NCI-H187 (cell line): ENCODE data around the gene TM7SF2.
"Not testable (repeated sequence)": the region's sequence is repeated elsewhere in the genome, so short reads cannot be mapped to it uniquely, and the experiment has no call there.

Experiments
- DNase-seq, 2 experiments: peaks; one replicate each; lab custom pipeline; 2025; lab: John Stamatoyannopoulos, UW

Gene TM7SF2

DNA sequence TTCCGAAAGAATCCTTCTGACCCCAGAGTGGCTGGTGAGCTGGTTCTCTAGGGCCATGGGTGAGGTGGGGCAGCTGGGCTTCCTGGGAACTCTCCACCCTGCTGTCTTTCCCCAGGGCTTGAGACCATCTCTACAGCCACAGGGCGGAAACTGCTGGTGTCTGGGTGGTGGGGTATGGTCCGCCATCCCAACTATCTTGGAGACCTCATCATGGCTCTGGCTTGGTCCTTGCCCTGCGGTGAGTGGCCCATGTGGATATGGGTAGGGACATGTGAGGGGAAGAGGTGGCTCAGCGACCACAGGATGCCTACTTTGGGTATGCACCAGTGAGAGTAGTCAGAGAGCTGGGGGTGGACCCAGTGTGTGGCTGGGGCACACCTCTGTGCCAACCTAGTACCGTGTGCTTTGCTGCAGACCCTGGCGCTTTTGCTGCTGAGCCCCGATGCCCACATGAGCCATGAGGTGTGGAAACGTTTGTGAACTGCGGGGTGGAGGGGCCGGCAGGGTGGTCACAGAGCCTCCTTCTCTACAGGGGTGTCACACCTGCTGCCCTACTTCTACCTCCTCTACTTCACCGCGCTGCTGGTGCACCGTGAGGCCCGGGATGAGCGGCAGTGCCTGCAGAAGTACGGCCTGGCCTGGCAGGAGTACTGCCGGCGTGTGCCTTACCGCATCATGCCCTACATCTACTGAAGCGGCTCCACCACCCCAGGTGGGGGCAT, 3.9 kb downstream of the TM7SF2 start:
- no peak for DNase-seq

DNA sequence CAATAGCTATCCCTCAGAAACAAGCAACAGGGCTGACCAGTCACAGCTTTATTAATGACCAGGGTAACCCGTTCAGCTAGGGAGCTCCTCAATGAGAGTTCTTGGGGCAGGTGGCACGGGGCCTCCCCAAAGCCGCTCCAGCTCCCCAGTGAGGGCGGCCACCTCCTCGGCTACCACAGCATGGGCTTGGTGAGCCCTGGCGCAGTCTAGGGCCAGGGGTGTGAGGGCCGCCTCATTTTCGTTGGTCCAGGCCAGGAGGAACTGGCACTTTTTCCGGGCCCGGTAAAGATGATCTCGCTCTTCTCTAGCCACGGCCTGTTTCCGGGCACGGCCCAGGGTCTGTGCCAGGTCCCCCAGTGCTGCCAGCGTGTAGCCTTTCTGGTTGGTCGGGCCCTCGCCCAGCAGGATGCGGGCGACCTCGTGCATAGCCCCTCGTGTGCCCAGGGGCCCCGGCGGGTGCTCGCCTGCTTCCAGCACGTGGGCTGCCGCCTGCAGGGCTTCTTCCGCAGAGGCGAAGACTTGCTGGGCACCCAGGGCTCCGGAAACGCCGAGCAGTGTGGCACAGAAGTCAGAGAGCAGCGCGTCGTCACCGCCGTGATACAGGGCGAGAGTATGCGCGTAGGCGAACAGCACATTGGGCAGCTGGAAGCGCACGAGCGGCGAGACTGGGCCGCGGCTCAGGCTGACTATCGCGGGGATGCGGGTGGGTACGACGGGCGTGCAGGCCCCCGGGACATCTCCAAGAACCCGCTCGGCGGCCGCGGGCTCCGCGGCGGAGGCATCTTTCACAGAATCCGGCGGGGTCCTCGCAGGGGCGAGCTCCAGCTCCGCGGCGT, 4.9 kb downstream of the TM7SF2 start:
- DNase-seq = no peak

DNA sequence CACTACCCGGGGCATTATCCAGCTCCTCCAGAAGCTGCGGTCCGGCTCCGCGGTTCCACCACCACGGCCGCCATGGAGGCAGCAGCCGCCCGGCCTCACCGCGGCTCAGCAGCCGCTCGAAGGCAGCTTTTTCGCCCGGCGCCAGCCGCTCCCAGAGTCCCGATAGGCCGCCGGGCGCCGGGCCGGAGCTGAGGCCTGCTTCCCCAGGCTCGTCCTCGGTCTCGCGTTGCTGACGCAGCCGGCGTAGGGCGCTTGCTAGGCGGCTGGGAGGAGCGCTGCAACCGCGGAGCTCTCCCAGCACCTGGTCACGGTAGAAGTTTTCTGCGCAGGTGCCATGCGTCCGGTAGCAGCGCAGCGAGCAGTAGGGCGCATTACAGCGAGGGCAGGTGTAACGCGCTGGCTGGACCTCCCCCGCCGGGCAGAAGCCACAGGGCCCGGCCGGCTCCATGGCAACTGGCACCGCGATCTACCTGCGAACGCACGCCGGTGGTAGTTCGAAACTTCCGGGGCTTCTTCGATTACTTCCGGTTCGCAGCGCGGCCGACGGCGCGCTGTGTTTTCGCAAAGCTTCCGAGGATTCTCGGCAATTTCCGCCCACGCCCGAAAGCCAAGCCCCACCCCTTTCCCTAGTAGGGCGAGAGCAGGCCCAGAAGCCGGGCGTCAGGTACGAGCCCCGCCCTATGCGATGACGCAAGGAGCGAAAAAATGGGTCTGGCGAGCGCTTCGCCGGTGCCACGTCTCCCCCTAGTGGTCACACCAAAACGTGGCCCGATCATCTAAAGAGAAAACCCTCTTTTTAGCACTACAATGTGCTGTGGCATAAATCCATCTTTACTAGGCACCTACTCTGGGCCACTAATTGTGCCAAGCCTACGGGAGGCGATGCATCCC, 5.8 kb downstream of the TM7SF2 start, which contains the start of gene ZNHIT2:
TSS of gene ZNHIT2 (minus strand) at position 496 of the 891 bp plus-strand sequence. CDS start at position 448, 48 bp downstream.
- peak; percentile 95 to 98 for DNase-seq

DNA sequence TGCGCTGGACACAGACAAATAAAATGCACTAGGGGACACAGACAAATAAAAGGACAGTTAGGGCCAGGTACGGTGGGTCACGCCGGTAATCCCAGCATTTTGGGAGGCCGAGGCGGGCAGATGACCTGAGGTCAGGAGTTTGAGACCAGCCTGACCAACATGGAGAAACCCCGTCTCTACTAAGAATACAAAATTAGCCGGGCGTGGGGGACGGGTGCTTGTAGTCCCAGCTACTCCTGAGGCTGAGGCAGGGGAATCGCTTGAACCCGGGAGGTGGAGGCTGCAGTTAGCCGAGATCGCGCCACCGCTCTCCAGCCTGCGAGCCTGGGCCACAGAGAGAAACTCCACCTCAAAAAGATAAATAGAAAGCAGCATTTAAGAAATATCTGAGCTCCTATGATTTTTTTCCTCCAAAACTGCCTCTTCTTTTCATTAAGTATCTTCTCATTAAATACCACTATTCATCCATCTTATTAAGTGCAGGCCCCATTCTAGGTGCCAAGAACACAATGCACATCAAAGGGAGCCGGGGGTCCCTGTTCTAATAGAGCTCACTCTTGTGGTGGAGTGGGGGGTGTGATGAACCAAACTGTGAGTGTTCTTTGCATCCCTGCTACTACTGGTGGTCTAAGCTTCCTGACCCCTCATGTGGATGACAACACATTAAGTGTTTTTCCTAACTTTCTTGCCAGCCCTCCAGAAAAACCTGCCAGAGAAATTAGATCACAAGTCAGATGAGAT, 6.6 kb downstream of the TM7SF2 start:
- no peak for DNase-seq

DNA sequence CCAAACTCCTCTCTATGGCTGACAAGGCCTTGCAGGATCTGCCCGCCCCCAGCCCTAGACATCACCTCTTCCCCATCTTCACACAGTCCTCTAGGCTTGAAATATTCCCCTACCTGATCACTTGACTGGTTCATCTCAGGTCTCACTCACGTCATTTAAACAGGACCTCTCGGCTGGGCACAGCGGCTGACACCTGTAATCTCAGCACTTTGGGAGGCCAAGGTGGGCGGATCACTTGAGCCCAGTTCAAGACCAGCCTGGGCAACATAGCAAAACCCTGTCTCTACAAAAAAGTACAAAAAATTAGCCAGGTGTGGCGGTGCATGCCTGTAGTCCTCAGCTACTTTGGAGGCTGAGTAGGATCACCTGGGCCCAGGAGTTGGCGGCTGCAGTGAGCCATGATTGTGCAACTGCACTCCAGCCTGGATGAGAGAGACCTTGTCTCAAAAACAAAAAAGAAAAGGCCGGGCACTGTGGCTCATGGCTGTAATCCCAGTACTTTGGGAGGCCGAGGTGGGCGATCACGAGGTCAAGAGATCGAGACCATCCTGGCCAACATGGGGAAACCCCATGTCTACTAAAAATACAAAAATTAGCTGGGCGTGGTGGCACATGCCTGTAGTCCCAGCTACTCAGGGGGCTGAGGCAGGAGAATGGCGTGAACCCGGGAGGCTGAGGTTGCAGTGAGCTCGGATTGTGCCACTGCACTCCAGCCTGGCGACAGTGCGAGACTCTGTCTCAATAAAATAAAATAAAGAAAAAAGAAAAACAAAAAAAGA, 7.4 kb downstream of the TM7SF2 start:
- not testable (repeated sequence) for DNase-seq

DNA sequence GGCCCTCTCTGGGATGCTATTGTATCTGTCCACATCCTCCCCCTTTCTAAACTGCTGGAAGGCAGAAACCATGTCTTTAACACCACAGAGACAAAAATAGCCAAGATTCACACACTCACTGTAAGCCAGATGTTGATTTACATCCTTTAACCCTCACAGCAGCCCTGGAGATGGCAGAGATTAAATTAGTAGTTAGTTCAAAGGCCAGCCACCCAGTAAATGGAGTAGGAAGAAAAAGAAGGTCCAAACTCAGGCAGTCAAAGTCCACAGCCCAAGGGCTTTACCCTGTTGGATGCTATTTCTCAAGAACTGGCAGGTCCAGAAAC, 8.0 kb downstream of the TM7SF2 start:
- no peak for DNase-seq

DNA sequence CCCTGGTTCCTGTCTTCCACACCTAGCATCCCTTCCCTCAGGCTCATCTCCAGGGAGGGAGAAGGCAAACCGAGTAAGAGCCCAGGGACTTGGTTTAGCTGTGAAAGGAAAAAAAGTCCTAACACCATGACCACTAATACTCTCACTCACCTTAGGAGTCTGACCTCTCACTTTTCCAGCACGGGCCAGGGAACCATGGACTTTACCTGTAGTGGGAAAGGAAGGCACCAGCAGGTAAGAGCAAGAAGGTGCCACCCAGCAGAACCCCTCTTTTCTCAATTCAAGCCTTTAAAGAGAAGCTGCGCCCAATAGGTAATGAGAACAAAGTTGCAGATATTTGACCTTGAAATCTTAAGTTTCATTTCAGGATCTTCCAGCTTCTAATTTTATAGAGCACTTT, 9.2 kb downstream of the TM7SF2 start:
- no peak for DNase-seq

DNA sequence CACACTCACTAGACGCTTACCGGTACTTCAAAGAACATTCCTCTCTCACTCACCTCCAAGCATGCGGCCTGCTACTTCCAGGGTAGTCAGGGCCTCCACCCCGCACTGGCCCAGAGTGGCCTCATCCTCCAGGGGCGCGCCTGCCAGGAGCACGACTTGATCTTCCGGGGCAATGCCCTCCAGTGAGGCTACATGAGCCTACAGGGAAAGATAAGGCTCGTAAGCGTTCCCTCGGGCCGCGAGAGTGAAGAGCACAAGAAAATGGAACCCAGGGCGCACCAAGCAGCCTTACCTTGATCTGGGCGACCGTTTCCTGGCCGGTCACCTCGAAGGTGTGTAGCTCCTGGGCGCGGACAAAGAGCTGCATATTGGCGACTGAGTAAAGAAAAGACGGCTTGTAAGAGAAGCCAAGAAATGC, 9.8 kb downstream of the TM7SF2 start:
- DNase-seq = no peak

DNA sequence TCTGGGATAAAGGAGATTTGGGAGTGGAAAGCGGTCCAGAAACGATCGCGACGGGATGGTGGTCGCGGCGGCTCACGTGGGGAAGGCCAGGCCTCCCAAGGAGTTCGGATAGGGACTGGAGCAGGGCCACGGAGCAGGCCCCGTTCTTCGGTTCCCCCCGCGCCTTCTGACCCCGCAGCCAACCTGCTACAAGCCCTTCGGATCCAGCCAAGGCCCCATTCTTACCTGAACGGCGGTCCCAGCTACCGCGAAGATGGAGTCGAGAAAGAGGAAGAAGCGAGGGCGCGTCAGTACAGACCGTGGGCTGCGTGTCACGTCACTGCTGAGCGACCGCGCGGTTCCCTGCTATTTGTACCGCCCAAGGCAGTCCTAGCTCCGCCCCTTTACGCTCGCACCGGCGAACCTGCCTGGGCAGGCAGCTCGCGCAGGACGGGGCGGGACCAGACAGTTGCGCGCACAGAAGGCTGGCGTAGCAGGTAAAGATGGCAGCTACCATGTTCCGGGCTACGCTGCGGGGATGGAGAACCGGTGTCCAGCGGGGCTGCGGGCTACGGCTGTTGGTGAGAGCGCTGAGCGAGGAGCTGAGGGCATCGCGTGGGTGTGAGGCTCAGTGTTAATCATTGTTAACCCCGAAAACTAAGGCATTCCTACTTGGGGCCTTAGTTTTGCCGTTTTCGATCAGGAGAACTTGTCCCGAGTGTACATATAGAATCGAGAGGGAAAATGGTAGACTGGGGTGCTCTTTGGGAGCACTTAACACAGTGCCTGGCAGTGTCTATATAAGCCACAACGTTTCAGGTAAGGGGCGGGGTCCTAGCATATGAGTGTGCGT, 10.4 kb downstream of the TM7SF2 start, which contains the start of the genes FAU and MRPL49:
TSS of gene FAU (minus strand) at position 270 of the 832 bp plus-strand sequence. CDS start 321 bp downstream, outside the sequence.
TSS of gene MRPL49 (plus strand) at position 457 of the 832 bp plus-strand sequence. CDS start at position 483, 26 bp downstream.
- DNase-seq = peak; percentile 88 to 97

DNA sequence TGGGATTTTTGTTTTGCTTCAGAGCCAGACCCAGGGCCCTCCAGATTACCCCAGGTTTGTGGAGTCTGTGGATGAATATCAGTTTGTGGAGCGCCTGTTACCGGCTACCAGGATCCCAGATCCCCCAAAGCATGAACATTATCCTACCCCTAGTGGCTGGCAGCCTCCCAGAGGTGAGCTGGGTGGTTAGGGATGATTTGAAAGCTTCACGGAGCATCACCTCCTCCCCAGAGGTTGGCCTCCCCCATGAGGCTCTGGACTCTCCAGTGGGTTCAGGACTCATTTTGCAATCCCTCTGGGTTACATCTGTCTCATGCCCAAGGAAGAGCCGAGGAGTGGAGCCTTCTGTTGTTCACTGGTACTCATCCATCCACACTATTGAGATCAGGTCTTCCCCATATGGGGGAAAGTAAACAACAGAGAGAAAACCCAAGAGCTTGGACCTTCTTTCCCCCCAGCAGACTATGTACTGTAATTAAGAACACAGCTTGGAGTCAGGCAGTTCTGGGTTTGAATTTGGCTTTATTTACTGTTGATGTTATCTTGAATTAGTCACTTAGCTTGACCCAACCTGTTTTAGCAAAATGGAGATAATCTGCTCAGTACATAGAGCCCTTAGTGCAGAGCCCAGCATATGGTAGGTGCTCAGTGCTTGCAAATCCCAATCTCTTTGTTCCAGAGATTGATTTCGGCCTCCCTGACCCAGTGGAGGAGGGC, 13.0 kb downstream of the TM7SF2 start:
- no peak for DNase-seq

DNA sequence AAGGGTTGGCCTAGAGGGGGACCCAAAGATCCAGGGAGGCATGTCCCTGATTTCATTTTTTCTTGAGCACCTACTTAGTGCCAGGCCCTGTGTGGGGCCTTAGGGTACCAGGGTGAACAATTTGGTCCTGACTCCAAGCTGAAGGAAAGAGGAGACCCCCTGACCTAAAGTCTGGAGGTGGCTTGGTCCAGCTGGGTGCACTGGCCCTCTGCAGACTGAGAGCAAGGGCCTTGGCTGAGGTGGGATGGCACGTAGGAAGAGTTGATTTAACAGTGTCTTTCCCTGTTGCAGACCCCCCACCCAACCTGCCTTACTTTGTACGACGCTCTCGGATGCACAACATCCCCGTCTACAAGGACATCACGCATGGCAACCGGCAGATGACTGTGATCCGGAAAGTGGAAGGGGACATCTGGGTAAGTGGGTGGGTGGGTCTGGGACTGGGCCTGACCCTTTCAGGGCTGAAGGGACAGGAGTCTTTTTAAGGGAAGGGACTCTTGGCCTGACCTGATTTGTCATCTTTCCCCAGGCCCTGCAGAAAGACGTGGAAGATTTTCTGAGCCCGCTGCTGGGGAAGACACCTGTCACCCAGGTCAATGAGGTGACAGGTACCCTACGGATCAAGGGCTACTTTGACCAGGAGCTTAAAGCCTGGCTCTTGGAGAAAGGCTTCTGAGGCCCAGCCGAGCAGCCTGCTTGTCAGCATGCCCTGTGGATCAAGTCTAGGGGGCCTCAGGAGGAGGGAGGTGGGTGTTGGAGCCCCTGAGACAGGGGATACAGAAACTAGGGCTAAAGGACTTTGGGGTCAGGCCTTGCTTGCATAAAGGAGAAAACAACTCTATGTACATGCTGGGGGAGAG, 13.8 kb downstream of the TM7SF2 start:
- DNase-seq = no peak

DNA sequence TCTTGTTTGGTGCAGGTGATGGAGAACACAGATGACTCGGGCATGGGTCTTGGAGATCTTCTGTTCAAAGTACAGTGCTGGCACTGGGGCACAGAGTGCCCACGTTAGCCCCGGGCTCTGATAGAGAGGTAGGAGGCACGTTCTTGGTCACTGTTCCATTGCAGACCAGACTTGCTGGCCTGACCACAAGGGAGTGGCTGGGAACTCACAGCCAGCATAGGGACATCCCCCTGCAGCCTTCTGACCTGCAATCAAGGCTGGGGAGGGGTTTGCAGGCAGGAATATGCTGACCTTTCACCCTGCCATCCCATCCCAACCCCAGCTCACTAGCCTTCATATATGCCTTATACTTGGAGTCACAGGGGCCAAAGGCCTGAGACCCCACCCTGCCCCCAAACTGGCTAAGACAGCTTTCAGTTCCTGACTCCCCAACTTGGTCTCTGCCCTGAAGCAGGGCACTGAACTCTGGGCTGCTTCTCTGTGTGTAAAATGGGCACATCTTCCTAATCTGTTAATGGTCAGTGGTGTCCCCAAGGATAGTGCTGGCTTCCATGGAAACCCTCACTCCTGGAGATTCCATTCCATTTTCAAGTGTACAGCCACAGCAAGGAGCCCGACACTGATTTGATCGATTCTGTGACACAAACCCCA, 15.1 kb downstream of the TM7SF2 start:
- DNase-seq = no peak

DNA sequence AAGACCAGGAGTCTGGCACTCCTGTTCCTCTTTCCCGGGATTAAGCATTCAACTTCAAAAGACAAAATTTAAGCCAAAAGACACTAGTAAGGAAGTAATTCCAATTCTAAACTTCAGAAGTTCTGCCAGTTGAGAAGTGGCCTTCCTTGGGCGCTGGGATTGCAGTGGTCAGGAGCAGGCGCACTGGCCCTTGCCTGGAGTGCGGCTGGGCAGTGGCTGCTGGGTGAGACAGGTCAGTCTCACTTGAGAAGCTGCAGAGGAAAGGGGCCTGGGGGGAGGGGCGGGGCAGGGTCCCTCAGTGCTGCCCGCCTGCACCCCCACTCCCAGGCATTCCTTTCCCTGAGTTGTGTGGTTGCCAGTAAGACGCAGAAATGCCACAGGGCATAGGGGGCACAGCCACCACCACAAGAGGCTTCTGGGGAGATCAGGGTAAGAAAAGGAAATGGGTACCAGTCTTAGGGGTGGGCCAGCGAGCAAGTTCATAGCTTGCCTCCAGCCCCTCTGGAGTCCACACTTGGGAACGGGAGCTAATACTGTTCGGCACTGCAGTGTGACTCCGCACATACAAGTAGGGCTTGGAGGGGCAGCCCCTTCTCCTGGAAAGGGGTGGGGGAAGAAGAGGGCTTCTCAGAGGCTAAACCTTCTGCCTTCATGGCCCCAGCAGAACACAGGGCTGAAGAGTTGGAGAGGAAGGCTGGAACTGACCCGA, 16.0 kb downstream of the TM7SF2 start:
- DNase-seq = no peak

DNA sequence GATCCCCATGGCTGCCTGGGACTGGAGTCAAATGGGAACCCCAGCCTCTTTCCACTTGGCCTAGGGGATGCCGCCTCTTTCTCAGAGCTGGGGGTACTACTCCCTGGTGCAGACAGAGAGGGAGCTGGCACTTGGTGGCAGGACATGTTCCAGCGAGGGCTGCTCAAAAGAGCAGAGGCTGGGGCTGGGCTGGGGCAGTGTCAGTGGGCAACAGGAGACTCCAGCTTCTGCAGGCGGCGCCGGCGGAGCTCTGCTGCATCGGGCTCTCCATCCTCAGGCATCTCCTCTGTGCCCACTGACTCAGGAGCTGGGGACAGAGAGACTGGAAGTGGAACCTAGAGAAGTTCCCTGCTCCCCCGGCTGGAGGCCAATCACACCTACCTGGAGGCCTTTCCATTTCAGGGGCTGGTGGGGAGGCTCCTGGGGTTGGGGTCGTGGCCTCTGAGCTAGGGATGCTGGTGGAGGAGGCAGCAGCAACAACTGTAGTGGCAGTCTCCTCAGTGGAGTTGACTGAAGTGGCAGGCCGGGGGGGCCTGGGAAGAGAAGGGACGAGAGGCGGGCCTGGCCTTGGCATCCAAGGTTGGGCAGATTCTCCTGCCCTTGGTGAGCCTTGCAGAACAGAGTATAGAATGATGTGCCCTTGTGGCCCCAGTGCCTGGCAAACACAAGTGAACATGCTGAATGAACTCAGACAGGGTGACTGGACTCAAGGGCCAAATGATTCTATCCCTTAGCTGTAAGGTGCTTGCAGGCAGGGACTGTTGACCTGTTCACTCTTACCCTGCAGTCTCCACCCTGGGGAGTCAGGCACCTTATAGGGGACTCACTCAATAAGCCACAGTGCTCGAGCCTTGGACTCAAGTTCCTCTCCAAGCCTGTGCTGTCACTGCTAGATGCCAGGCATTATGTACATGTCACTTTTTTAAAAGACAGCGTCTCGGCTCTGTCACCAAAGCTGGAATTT, 16.8 kb downstream of the TM7SF2 start:
- DNase-seq = no peak

DNA sequence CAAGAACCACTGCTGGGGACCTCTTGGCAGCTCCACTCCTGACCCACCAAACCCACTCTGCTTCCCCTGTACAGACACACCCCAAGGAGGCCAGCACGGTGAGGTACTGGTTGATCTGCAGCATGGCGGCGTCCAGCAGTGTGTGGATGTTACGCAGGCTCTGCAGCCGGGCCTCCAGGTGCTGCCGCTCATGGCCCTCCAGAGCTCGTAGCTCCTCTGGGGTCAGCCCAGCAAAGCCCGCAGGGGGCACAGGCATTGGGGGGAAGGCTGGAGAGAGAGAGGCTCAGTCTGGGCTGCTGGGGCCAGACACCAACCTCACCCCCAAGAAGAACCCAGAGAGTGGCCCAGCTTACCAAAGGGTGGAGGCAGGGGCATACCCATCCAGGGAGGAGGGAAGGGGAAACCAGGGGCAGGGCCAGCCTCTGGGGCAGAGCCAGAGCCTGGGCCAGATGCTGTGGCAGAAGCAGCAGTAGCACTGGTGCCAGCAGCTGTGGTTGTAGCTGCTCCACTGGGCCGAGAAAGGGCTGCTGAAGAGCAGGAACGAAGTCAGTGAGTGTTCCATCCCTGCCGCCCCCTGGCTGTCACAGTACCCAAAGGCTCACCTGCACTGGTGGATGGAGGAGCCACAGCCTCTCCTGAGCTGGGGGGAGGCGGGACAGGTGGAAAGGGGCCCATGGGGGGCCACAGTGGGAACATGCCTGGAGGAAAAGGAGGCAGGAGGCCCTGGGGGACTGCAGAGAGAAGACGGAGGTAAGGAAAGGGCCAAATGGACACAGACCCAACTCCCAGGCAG, 18.2 kb downstream of the TM7SF2 start:
- no peak for DNase-seq
